HG02970 (cell line): ENCODE results near the gene MCOLN2.
"Not testable (repeated sequence)": the region's sequence is repeated elsewhere in the genome, so short reads cannot be mapped to it uniquely, and the experiment has no call there.

Experiments
- ATAC-seq: cut with Tn5 transposase; IDR thresholded peaks from one replicate; pipeline ENCODE4 v1.9.1; 2021; ENCODE audit warnings: mild to moderate bottlenecking, moderate library complexity, moderate number of reproducible peaks; ENCODE audit not compliant: unreplicated experiment, low FRiP score

MCOLN2 gene

GRCh38 chr1:84996846-84997666 is at the start of gene MCOLN2:
Gene MCOLN2, minus strand, starts transcription at chr1:84997113. Its CDS starts 241 bp downstream, at chr1:84996872.
- peak; percentile 47 for ATAC-seq

GRCh38 chr1:85042413-85042812 is 45.5 kb upstream of the MCOLN2 start:
- no peak for ATAC-seq

DNA sequence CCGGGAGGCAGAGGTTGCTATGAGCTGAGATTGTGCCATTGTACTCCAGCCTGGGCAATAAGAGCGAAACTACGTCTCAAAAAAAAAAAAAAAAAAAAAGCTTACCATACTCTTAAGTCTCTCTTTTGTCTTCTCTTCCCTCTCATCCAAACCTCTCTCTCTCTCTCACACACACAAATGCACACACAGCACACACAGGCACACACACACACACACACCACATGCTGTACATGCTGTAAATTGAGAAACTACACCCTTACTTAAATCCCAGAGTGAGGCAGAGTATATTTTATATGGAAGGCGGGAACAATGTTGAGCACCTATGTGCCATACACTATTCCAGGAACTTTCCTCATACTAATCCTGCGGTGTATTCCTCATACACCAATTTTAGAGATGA is 44.9 kb upstream of the MCOLN2 start:
- no peak for ATAC-seq

- ATAC-seq, result no peak
Measured at GRCh38 chr1:85033221-85033620, 36.3 kb upstream of the MCOLN2 start.

DNA sequence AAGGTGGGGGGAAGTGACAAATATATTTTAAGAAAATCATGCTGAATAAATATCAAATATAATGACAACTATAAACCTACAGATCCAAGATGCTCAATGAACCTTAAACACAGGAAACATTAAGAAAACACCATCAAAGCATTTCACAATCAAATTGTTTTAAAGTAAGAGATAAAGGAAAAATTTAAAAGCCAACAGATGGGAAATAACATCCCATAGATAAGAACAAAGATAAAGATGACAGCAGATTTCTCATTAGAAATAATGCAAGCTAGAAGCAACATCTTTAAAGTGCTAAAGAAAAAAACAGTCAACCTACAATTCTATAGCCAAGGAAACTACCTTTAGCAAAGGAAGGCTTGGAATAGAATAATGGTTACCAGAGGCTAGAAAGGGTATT is 33.6 kb upstream of the MCOLN2 start:
- no peak for ATAC-seq

DNA sequence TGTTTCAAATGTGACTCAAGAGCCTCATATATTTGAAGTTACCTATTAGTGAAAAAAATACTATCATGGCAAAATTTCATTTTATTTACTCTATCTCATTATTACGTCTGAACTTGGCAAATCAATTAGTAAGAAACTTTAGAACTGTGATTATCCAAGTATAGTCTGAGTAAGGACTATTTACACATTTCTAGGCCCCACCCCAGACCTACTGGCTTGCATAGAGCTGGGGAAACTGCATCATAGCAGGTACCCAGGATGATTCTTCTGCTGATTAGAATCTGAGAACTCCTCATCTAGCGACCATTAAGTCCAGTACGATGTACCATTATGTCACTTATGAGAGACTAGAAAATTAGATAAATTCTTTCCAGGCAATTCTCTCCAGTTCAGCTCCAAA is 31.2 kb upstream of the MCOLN2 start:
- no peak for ATAC-seq

GRCh38 chr1:85027242-85027983 is 30.5 kb upstream of the MCOLN2 start:
- ATAC-seq, result no peak

DNA sequence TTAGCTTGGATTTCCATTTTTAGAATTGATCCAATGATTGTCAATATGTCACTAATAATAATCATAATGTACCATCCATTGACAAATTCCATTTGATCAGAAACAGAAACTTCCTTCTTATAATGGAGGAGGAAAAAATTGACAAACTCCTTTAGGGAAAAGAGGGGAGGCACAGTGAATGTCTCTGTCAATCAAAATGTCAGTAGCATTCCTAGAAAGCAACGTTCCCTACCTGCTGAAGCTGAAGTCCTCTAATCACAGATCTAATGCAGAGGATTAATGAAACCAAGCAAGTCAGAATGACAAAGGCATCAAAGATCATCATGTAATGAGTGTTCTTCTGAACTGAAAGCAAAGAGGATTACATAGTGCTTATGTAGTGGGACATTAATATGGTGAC is 29.0 kb upstream of the MCOLN2 start:
- ATAC-seq, result no peak

DNA sequence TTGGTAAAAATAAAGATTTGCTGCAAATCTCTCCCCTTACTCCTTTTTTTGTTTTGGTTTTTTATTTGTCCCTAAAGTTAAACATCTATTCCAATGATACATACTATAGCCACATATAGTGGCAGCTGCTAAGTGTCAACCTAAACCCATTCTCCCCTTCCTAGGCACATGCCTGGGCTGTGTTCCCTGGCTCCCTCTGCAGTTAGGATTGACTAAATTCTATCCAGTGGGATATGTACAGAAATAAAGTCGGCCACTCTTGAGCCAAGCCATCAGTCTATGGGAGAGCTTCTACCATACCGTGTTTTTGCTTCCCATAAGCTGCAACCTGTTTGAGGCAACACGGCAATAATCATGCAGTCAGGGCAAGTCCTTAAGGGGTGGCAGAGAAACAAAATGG is 27.8 kb upstream of the MCOLN2 start:
- ATAC-seq, result no peak

DNA sequence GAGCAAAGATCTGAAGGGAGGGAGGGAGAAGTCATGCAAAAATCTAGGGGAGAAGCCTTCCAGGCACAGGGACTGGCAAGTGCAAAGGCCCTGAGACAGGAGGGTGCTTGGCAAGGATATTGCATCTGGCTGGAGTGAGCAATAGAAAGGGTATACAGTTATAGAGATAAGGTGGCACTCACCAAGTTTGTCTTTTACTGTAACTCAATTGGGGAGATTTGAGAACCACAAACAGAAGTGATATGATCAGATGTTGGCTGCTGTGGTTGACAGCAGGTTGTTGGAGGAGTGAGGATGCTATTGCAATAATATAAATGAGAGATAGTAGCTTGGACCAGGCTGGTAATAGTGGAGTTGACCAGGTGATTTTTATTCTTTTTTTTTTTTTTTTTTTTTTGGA is 25.8 kb upstream of the MCOLN2 start:
- no peak for ATAC-seq

- ATAC-seq, result no peak
Measured at GRCh38 chr1:85019994-85020393, 23.1 kb upstream of the MCOLN2 start.

DNA sequence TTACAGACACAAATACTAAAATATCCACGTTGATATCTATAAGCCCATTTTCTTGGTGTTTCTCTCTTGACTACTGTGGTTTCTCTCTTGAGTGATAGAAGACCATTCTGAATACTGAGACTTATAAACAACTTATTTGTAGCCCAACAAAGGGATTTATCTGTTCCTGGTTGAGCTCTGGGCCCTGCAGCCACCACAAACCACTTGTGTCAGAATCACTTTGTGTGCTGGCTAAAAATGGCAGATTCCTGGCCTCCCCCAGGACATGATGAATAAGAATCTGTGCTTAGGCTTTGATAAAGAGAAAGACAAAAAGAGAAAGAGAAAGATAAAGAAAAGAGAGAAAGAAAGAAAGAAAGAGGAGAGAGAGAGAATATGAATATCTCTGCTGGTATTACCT is 18.9 kb upstream of the MCOLN2 start:
- ATAC-seq, result no peak

GRCh38 chr1:85005641-85006040 is 8.7 kb upstream of the MCOLN2 start:
- not testable (repeated sequence) for ATAC-seq

DNA sequence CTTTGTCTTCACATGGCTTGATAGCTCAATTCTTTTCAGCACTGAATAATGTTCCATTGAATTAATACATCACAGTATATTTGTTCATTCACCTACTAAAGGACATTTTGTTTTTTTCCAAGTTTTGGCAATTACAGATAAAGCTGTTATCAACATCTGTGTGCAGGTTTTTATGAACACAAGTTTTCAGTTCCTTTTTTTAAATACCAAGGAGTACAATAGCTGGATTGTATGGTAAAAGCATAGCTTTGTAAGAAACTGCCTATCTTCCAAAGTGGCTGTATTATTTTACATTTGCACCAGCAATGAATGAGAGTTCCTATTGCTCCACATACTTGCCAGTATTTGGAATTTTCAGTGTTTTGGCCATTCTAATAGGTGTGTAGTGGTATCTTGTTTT is 4.8 kb upstream of the MCOLN2 start:
- ATAC-seq, result no peak

DNA sequence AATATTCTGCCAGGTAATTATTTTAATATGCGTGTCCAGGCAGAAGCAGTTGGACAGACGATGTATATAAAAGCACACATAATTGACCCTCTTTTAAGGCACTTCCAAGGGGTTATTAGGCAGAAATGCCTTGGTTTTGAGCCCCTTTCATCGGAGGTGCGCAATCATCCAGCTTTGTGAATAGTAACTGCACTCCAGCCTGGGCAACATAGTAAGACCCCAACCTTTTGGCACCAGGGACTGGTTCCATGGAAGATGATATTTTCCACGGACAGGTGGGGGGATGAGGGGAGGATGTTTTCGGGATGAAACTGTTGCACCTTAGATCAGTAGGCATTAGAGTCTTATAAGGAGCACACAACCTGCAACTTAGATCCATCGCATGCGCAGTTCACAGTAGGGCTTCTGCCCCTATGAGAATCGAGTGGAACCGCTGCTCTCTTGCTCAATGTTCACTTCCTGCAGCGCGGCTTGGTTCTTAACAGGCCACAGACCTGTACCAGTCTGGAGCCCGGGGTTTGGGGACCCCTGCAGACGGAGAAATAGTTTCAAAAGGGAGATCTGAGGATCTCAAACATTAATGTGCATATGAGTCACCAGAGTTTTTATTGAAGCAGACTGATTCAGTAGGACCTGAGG is 1.8 kb upstream of the MCOLN2 start:
- ATAC-seq, result no peak

- ATAC-seq, result no peak
Measured at GRCh38 chr1:84997667-84998600, 1.0 kb upstream of the MCOLN2 start.

DNA sequence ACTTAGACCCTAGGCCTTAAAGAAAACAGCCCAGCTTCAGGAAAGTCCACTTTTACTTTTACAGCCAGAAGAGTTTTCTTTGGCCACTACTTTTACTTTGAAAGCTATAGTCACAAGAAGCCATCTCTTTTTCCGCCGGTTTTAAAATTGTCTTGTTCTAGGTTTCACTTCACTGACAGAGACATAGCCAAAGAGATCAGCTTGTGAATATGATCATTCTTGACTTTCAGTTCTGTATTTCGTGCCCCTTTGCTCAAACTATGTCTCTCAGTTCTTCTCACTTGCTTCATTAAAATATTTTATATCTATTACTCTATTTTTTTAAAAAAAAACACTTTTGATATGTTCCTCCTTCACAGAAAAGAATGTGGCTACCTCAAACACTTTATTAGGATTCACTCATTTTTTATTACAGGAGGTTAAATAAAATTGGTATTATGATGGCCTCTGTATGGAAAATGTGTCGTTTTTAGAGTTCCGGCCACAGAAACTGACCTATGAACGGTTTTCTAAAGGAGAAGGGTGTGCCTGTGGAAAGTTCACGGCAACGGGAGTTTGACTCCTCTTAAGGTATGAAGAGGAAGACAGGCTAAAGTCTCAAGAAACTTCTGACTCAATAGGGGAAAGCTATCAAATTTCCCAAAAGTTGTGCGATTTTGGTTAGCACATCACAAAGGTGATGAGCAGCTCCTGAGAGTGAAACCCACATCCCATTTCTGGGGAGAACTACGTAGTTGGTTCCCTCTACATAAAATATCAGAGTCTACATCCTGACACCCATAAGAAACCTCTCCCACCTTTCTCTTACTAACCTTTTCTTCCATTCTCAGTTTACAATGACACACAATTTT is 1.2 kb downstream of the MCOLN2 start:
- ATAC-seq, result peak; percentile 35

DNA sequence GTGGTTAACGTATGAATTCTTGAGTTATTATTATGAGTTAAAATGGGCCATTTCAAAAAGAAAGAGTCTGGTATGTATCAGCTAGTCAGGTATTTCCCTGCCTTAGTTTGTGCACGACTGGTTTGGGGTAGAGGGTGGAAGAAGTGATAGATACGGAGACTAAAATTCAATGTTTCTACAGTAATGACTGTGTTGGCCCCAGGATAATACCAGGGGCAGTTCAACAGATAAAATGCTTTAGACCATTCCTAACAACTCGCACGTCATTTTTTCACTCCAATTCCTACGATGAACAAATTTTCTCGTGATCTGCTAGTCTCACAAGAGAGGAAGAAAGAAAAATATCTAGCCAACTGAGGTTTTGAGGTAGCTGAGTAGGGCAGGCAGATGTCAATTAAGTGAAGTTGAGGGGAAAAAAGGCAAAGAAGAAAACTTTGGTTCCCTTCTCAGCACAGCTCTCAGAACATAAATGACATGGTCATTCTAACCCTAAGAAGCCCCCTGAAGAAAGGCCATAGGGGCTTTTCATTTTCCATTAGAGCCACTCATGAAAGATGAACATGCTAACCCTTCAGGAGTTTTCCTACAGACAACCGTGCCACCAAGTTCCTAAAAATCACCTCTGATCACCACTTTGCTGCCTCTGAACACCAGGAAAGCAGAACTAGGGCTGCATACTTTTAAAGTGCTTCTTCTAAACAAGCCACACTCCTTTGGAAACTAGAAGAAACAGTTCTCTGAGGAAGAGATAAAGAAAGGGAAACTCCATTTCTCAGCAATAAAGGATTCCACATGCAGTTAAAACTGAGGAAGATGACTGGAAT is 5.6 kb downstream of the MCOLN2 start:
- peak; percentile 35 for ATAC-seq

DNA sequence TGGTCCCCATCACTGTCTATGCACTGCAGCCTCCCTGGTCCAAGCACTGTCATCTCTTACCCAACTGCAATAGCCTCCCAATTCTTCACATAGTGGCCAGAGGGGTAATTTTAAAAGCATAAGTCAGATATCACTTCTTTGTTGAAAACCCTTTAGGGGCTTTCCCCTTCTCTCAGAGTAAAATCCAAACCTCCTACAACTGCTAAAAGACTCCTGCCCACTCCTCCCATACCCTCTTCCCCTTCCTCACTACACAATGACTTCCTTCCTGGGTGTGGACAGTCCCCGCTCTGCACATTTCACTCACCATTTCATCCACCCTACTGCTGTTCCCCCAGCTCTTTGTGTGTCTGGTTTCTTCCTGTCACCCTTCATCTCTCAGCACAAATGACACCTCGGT is 8.3 kb downstream of the MCOLN2 start:
- peak; percentile 36 for ATAC-seq
